Effector CD8-positive, alpha-beta T cell (primary cell): ENCODE data around the gene AQP5.

Experiments
- DNase-seq: peaks from one replicate; lab custom pipeline; 2025; lab: John Stamatoyannopoulos, UW

The AQP5 gene

DNA sequence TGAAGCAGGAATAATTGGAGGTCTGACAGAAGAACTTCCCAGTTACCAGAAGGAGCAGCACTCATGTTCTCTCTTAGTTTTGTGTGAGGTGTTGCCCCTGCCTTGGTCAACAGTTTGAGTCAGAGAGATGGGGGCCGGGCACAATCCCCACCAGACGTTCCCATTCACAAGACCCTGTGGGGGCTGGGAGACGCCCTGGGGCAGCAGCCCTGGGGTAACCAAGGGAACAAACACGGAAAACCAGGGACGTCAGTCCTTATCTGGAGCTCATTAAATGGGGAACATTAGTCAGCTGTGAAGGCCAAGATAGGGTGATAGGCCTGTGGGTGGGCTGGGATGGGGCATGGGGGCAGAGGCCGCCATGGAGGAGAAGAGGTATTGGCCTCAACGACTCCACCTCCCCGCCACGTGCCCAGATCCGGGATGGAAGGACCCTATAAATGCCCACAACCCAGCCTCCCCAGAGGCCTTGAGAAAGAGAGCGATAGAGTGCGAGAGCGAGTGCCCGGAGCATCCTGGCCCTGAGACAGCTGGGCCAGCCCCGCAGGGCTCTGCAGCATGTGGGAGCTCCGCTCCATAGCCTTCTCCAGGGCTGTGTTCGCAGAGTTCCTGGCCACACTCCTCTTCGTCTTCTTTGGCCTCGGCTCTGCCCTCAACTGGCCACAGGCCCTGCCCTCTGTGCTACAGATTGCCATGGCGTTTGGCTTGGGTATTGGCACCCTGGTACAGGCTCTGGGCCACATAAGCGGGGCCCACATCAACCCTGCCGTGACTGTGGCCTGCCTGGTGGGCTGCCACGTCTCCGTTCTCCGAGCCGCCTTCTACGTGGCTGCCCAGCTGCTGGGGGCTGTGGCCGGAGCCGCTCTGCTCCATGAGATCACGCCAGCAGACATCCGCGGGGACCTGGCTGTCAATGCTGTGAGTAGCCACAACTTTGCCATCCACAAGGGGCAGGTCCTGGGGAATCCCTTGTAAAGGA is 11.1 kb upstream of the AQP5 start, which contains the start of gene AQP2:
AQP2 (plus strand) TSS at position 465 of the 979 bp plus-strand sequence; CDS start at position 559, 94 bp downstream.
- no peak for DNase-seq

DNA sequence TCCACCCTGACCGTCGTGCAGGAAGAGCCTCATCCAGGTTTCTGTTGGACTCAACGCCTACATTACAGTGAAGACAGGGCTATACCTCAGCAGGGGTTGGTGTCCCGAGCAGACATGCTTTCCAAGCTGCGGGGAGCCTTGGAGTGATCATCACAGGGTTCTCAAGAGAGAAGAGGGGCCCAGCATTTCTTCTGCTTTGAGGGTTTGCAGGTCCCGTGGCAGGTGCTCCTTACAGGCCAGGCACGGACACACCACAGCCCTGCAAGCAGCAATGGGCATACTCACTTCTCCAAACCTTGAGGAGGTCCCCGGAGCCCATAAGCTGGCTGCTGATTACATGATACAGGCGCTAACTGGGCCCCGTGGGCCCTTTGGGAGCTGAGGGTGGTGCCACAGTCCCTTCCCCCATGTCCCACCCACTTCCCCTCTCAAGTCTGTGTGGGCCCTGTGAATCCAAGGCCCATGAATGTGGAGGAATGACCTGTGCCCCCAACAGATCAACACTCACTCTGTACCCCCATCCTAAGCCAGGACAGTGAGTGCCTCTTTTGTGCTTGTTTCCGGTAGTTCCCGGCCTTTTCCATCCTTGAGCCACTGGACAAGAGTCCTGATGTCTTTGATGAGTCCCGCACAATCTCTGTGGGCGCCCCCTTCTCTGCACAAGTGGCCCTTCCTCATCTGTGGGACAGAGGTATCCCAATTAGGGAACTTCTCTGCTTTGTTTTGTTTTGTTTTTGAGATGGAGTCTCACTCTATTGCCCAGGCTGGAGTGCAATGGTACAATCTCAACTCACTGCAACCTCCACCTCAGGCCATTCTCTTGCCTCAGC is 10.0 kb upstream of the AQP5 start:
- DNase-seq = no peak

DNA sequence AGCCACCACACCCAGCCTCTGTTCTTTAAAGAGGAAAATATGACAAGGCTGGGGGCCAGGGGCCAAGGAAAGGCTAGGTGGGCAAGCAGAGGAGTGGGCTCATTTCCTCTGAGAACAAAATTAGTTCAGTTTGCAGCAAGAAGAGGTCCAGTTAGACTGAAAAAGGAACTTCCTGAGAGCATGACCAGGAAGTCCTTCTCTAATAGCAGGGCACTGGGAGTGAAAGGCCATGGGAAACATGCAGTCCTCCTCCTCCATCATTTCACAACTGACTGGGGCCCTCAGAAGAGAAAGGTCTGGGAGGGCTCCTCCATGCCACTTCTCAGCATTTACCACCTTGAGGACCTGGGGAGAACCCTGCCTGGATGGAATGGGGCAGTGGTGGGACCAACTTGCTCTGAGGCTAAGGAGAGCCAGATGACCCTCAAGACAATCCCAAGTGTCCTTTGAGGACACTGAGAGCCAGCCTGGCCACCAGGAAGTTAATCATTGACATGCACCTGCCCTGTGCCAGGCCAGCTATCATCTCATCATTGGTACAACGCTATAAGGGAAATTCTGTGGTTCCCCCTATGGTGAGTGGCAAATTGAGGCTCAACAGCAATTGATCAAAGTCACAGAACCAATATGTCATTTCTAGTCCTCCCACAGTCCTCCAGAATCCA is 9.1 kb upstream of the AQP5 start:
- no peak for DNase-seq

DNA sequence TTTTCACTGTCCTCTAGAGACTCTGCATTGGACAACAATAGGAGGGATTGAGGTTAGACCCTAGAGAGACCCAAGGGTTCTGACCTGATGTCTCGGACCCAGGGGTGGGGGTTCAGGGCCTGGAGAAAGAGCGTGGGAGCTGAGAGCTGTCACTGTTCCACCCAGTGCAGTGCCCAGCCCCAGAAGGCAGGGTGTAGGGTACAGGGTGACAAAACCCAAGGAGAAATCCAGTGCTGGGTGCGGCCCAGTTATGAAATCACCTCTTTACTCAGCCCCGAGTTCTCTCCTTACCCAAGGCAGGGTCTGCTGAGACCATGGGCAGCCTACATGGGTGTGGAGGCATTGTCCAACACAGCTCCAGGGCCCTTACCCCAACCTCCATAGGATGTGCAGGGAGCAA is 8.5 kb upstream of the AQP5 start:
- no peak for DNase-seq

DNA sequence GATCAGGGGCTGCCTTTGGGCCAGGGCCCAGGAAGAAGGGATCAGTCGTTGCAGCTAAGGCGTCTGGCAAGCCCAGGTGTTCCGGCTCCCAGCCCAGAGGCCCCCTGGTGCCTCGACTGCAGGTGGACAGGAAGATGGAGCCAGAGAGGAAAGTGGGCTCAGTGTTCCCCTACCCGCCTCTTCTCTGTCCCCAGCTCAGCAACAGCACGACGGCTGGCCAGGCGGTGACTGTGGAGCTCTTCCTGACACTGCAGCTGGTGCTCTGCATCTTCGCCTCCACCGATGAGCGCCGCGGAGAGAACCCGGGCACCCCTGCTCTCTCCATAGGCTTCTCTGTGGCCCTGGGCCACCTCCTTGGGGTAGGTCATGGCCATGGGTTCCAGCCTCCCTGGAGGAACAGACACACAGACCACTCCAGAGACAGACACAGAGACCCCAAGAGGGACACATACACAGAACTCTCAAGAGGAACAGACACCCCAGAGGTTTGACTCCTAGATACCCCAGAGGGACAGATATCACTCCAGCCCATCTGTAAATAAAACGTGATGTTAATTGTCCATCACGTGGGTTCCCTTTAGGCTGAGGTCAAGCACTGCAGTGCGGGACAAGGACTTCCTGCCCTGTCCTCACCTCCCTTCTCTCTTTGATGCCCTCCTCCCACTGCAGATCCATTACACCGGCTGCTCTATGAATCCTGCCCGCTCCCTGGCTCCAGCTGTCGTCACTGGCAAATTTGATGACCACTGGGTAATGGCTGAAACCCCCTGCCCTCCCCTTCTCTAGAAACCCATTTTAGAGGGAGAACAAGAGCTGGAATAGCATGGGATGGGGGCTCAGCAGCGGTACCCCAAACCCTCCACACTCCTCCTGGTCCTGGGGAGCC is 7.5 kb upstream of the AQP5 start:
- DNase-seq = no peak

DNA sequence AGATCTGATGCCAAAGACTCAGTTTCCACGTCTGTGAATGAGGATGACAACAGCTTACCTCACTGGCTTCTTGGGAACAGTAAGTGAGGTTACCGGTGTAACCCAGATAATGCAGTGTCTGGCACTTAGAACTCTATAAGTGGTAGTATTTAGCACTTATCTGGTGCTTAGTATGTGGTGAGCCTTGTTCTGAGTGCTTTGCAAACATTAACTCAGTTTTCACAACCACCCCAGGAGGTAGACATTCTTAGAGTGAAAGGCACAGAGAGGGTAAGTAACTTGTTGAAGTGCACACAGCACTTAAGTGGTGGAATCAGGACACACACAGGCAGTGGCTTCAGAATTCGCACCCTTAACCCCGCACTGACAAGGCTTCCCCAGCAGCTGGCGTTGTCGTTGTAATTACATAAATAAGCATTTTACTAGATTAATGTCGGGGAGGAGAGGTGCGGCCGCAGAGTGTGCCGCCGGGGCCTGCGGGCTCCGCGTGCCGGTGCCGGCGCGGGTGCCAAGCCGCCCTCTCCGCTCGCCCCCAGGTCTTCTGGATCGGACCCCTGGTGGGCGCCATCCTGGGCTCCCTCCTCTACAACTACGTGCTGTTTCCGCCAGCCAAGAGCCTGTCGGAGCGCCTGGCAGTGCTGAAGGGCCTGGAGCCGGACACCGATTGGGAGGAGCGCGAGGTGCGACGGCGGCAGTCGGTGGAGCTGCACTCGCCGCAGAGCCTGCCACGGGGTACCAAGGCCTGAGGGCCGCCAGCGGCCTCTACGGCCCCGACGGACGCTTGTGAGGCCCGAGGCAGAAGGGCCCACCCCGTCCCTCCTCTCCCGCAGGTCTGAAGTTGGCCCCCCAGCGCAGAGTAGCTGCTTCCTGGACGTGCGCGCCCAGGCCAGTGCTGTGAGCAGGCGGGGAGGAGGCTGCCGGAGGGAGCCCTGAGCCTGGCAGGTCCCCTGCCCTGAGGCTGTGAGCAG is 6.5 kb upstream of the AQP5 start:
- no peak for DNase-seq

DNA sequence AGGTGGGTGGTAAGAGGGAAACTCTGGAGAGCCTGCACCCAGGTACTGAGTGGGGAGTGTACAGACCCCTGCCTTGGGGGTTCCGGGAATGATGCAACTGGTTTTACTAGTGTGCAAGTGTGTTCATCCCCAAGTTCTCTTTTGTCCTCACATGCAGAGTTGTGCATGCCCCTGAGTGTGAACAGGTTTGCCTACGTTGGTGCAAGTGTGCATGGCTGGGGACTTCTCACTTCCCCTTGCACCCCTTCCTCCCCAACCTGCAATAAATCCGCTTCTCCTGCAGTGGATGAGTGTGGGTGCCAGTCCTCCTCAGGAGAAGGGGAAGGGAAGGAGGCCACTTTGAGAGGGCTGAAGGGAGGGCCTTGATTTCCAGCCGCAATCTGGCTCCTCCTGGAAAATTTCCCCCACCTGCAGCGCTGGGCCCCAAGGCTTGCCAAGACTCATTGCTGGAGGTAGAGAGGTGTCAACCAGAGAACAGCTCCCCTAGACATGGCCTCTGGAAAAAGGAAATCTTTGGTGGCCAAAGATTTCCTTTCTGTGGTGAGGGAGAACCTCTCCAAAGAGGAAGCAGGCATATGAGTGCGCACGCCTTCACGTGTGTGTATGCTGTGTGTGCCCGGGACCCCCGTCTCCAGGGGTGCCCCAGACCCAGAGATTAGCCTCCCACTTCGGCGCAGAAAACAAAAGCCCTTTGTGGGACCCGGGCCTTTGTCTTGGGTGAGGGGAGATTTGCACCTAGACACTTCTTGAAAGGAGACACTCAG is 5.6 kb upstream of the AQP5 start:
- no peak for DNase-seq

DNA sequence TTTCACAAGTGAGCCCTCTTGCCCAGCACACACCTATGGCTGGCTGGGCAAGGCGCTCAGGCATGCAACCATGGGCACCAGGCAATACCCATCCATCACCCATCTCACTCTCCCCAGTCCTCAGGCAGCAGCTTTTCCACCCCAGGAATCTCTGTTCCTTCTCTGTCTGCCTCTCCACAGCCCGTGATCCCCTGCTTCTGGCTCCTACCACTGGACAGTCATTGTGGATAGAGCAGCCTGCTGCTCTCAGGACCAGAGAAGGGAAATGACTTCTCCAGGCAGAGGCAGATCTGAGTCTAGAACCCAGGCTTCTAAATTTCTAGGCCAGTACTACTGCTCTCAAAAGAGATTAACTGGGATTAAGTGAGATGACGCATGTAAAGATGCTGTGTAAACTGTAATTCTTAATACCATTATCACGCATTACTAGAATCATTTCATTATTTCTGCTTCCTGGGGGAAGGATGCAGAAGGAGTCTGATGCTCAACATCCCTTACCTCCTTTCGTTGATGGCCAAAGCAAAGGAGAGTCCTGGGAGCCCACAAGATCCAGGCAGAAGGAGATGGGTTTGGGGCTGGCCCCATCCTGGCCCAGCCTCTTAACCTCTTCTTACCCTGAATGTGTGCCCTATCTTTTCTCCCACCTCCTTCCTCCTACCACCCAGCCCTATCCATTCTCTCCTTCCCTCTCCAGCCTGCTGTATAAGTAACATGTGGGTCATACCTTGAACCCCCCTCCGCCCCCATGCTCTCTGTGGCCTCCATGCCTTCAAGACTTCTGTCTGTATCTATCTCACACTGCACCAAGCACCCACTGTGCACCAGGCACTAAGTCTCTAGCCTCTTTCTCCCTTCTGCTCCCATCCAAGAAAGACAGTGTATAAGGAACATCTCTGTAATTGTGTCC is 4.8 kb upstream of the AQP5 start:
- DNase-seq = no peak

DNA sequence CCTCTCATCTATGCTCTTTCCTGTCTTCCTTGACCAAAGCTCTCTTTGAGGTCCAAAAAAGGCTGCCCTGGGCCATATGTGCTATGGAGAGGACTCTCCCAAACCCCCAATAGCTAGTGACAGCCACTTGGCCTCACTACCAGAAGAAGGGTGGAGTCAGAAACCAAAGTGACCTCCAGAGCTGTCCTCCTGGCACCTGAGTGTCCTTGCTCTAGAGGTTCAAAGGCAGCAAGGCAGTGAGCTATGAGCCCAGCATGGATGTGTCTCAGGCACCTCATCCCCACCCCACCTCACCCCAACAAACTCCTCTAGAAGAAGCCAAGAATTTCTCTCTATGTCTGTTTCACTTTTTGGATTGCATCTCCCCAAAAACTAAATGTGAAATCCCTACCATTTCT is 4.1 kb upstream of the AQP5 start:
- no peak for DNase-seq

DNA sequence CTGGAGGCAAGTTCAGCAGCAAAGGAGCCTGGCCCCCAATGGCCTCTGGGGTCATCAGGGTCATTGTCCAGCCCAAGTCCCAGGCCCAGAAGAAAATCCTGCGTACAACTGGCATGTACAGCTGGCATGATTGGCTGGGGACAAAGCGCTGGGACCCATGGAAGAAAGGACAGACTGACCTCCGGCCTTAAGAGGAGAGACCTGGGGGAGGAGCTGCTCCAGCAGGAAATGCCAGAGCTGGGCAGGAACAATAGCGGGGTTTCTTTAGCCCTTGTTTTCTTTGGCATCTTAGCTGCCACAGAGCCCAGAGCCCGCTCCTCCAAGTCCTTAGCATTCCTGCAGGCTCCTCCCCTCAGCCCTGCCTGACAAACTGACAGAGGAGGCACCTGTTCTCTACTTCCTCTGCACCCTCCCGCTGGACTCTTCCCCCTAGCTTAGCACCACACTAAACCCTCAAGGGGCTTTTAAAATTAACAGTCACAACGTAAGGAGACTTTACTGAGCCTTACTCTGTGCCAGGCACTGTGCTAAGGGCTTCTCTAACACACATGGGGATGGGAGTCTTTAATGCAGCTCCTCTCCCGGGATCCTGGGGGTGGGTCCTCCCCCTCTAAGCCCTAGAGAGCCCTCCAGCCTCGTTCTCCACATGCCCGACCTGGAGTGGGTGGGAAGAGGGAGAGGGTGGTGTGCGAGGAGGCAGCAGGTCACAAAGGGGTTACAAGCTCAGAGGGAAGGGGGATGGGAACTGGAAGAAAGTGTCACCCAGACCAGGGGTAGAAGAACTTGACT is 1.8 kb upstream of the AQP5 start:
- no peak for DNase-seq

DNA sequence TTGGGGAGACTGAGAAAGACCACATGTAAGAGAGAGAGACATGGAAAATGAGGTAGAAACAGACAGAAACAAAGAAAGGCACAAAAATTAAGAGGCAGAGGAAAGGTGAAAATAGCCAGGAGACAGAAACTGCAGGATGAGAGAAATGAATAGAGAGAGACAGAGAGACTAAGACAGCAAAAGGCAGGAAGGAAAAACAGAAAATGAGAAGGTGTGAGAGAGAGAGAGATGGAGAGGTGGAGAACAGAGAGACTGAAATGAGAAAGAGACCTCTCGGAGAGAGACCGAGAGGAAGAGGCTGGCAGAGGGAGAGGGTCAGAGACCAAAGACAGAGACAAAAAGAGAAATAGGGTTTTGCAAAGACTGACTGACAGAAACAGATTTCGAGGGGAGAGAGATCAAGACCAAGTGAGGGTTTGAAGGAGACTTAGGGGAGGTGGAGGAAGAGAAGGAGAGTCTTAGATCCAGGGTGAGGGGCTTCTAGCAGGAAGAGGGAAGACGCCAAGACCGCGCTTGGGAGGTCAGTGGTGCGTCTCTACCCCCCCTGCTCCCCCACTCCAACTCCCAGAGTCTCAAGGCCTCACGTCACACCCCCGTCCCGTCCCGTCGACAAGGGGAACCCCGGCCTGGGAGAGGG is 1.1 kb upstream of the AQP5 start:
- DNase-seq = no peak

DNA sequence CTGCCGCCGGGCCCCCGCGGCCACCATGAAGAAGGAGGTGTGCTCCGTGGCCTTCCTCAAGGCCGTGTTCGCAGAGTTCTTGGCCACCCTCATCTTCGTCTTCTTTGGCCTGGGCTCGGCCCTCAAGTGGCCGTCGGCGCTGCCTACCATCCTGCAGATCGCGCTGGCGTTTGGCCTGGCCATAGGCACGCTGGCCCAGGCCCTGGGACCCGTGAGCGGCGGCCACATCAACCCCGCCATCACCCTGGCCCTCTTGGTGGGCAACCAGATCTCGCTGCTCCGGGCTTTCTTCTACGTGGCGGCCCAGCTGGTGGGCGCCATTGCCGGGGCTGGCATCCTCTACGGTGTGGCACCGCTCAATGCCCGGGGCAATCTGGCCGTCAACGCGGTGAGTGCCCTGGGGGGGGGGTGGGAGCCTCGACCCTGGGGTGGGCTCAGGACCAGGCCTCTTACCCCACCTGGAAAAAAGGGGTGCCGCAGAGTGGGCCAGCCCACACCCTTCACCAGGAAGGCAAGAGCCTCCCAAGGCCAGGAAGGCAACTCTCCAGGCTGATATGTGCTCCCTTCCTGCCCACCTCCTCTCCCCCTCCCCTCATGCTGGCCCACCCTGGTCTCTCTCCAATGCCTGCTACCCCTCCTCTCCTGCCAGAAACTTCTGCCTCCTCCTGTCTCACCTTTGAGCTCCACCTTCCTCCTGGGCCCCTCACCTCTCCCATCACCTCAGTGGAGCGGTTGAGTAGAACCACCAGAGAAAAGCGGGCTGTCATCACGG is 507 bp downstream of the AQP5 start:
- no peak for DNase-seq

DNA sequence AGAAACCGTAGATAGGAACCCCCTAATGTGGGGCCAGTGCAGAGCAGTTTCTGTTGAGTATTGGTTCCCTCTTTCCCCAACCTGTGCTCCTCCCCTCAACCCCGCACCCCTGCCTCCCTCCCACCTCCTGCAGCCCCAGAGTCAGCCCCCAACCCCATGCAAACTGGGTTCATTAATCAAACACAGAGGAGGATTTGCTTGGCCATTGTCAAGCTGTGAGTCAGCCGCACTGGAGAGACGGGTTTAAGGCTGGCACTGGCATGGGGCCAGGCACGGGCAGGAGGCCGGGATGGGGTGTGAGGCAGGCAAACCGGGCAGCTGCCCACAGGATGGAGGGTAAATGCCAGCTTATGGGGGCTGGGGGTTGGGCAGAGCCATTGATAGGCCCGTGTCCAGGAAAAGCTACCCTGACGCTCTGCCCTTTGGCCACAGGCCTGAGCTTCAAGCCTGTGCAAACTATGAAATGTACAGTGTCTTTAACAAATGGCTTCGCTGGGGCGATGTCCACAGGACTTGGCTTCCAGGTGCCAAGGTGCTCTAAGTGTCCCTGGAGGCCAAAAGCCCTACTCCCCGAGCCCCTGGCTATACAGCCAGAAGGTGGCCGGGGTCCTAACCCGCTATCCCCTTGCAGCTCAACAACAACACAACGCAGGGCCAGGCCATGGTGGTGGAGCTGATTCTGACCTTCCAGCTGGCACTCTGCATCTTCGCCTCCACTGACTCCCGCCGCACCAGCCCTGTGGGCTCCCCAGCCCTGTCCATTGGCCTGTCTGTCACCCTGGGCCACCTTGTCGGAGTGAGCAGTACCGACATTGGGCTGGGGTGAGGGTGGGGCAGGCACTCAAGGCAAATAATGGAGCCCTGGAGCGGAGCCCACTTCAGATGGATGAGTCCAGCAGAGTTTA is 1.4 kb downstream of the AQP5 start:
- no peak for DNase-seq

DNA sequence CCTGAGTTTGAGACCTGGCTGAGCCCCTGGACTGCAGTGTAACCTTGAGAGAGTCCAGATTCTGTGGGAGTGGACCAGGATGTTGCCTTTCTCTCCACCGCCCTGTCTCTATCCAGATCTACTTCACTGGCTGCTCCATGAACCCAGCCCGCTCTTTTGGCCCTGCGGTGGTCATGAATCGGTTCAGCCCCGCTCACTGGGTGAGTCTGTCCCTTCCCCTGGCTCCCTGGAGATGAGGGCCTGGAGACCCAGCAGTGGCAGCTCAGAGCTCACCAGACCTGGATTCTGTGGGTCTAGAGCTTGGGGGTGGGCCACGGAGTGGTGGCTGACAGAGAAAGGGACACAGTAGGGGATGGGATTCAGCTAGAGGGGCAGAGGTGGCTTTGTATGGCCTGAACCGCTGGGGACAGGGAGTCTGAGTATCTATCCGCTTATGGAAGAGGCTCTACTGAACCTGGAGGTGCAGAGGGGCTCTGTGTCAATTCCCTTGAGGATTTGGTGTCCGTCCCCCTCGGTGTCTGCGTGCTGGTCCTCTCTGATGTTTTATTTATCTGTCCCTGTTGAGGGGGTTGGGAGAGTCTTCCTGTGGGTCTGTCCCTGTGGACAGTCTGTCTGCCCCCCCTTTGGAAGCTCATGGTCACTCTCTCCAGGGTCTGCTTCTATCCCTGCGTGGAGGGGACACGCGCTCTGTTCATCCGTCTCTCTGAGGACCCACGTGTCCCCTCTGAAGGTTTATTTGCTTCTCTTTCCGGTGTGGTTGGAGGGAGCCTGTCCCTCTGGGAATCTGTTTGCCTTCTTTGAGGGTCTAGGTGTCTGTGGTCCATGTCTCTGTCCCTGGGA is 2.5 kb downstream of the AQP5 start:
- no peak for DNase-seq
